Measurements from ENCODE around the gene SMIM27. TPM values are rescaled to one million over a fixed set of nuclear protein-coding genes. Genes with fewer than 3 reads are reported as not detected.

The SMIM27 gene
- total and polyA plus RNA-seq, 2 of the 8 experiments (the other 6 are each of a cell fraction or from before 2014, with no cell fraction given), result 3.6 to 18.1 TPM

DNA sequence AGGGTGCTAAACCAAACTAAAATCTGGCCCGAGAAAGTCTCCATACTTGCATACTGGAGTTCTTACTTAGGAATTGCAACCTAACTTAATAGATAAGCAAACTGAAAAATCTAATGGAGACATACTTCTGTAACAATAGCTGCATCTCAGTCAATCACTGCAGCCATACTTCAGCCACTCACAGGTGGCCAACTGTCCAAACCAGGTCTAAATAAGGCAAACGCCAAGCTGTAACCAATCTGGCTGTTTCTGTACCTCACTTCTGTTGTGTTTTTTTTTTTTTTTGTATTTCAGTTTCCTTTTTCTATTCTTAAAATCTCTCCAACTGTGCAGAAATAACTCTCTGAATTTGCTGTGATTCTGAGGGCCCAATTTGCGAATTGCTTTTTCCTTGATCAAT lies 25.2 kb downstream of the SMIM27 start:
- no peak overlapping the region for H3K4ac ChIP-seq (replicated peaks; ENCODE audit: insufficient read length, low read depth, low read length)
- H2AFZ ChIP-seq (ENCODE audit: low read length), result no peak overlapping the region
- no peak overlapping the region for H2BK20ac ChIP-seq (ENCODE audit: low read length)
- H3K9me3 ChIP-seq (ENCODE audit: insufficient read depth in 2 of 2, low read depth in 1 of 2, low read length in 1 of 2), result no peaks in the 10 kb centered on the region
- no peak overlapping the region for H3K27ac ChIP-seq (ENCODE audit: low read depth, low read length)
- H3K23ac ChIP-seq (ENCODE audit: insufficient read length), result no peak overlapping the region
- H2BK12ac ChIP-seq (ENCODE audit: low read depth, low read length), result no peak overlapping the region
- H3K79me2 ChIP-seq (ENCODE audit: control insufficient read depth in 1 of 2, insufficient read depth in 2 of 2, low read length in 2 of 2), result peaks cover 0 to 3% of the 10 kb centered on the region in 2 experiments; a peak in 2 of 4 replicates
- ChIA-PET CTCF (ENCODE audit: partially characterized antibody) (interaction anchor here (7.4 to 12.2 kb wide), 2 partner anchors 13 to 199 kb away, joined by 70 to 248 read pairs; no protein-coding TSS in a partner anchor), POLR2A (ENCODE audit: partially characterized antibody) (no interaction called here)
- H3K36me3 ChIP-seq (ENCODE audit: control insufficient read depth in 2 of 4, insufficient read depth in 4 of 4, low read length in 3 of 4), result no peaks in the 10 kb centered on the region
- no peak overlapping the region for H3K4me2 ChIP-seq (ENCODE audit: insufficient read depth in 1 of 2, low read depth in 2 of 2, low read length in 2 of 2)
- no peak overlapping the region for H2BK120ac ChIP-seq (replicated peaks; ENCODE audit: low read depth, low read length)
- H3K23me2 ChIP-seq (ENCODE audit: low read depth, low read length), result peaks cover 6% of the 10 kb centered on the region
- no peak for FAIRE-seq
- H3K56ac ChIP-seq (replicated peaks; ENCODE audit: insufficient read length, low read depth, low read length), result no peak overlapping the region
- H2BK15ac ChIP-seq (ENCODE audit: low read length), result no peak overlapping the region
- H3K14ac ChIP-seq (ENCODE audit: insufficient read length), result no peak overlapping the region
- H3K9ac ChIP-seq (replicated peaks in 1 of 4; ENCODE audit: extremely low read depth in 1 of 4, low read depth in 3 of 4, low read length in 3 of 4), result no peak overlapping the region
- H3K4me1 ChIP-seq (replicated peaks in 1 of 4; ENCODE audit: control insufficient read depth in 3 of 4, insufficient read depth in 4 of 4, low read length in 3 of 4), result peaks cover 0 to 4% (median 0%) of the 10 kb centered on the region in 4 experiments; a peak in 1 of 7 replicates
- no peak for DNase-seq (ENCODE audit: low read depth in 1 of 2, low spot score in 2 of 2)
- no peak overlapping the region for H3K4me3 ChIP-seq (ENCODE audit: extremely low read depth in 1 of 4, insufficient read depth in 2 of 4, low read depth in 3 of 4, low read length in 4 of 4)
- no peak overlapping the region for H4K91ac ChIP-seq (replicated peaks; ENCODE audit: insufficient read length, low read length)
- H3K79me1 ChIP-seq (ENCODE audit: low read depth, low read length), result no peaks in the 10 kb centered on the region
- H3K18ac ChIP-seq (ENCODE audit: extremely low read depth, low read length), result no peak overlapping the region
- H4K8ac ChIP-seq (ENCODE audit: extremely low read depth, insufficient read depth, low read length), result no peak overlapping the region
- no peak overlapping the region for H4K5ac ChIP-seq (ENCODE audit: insufficient read length, low read depth, low read length)
- H2BK5ac ChIP-seq (ENCODE audit: low read depth, low read length), result no peak overlapping the region
- H3K27me3 ChIP-seq (replicated peaks in 1 of 4; ENCODE audit: control insufficient read depth in 3 of 4, extremely low read depth in 1 of 4, insufficient read depth in 3 of 4, low read length in 3 of 4), result no peaks in the 10 kb centered on the region
- H4K20me1 ChIP-seq (replicated peaks in 1 of 2; ENCODE audit: control insufficient read depth in 1 of 2, insufficient read depth in 2 of 2, low read length in 2 of 2), result no peaks in the 10 kb centered on the region
- H2AK5ac ChIP-seq (ENCODE audit: low read depth, low read length), result no peak overlapping the region
- WGBS, 2 experiments (ENCODE audit: extremely low coverage in 1 of 2, insufficient coverage in 1 of 2, insufficient read length in 1 of 2, insufficient replicate concordance in 2 of 2, low coverage in 1 of 2, low lambda C conversion rate in 2 of 2, missing lambda C conversion rate in 1 of 2), result 85% methylated on average over 3 of the region's 3 CpGs; no CpG with 5 or more reads in 1 of the 2 experiments
- TF ChIP-seq SRF (IDR thresholded peaks at IDR 0.05; ENCODE audit: low read depth, low read length) (no peak), EP300 (IDR thresholded peaks at IDR 0.05; ENCODE audit: borderline replicate concordance in 1 of 2, low read depth in 2 of 2, low read length in 2 of 2) (no peak), KDM1A (IDR thresholded peaks at IDR 0.05; ENCODE audit: borderline replicate concordance, low read length) (no peak), CHD2 (IDR thresholded peaks at IDR 0.05; ENCODE audit: low read length) (no peak), POLR2AphosphoS5 (IDR thresholded peaks at IDR 0.05; ENCODE audit: low read depth, low read length) (no peak), CREB1 (IDR thresholded peaks at IDR 0.05) (no peak), TAF1 (IDR thresholded peaks at IDR 0.05; ENCODE audit: low read depth, low read length) (no peak), MAX (IDR thresholded peaks at IDR 0.05) (no peak), FOSL1 (IDR thresholded peaks at IDR 0.05; ENCODE audit: insufficient read depth, low read depth, low read length) (no peak), SIN3A (conservative IDR thresholded peaks at IDR 0.05 in 1 of 2, IDR thresholded peaks at IDR 0.05 in 1 of 2; ENCODE audit: low read depth in 1 of 2, low read length in 2 of 2) (no peak), SP2 (IDR thresholded peaks at IDR 0.05; ENCODE audit: low read length) (no peak), BRCA1 (IDR thresholded peaks at IDR 0.05; ENCODE audit: low read depth, low read length) (no peak)
- TF ChIP-seq, protein P1, sequence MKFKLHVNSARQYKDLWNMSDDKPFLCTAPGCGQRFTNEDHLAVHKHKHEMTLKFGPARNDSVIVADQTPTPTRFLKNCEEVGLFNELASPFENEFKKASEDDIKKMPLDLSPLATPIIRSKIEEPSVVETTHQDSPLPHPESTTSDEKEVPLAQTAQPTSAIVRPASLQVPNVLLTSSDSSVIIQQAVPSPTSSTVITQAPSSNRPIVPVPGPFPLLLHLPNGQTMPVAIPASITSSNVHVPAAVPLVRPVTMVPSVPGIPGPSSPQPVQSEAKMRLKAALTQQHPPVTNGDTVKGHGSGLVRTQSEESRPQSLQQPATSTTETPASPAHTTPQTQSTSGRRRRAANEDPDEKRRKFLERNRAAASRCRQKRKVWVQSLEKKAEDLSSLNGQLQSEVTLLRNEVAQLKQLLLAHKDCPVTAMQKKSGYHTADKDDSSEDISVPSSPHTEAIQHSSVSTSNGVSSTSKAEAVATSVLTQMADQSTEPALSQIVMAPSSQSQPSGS (IDR thresholded peaks at IDR 0.05; ENCODE audit: low read length), result no peak

Measured in H1 (cell line).